ENCODE results near the gene POLR3E.
A peak's percentile ranks its signal among the peaks of the same experiment; 100 is the strongest.

Gene POLR3E

DNA sequence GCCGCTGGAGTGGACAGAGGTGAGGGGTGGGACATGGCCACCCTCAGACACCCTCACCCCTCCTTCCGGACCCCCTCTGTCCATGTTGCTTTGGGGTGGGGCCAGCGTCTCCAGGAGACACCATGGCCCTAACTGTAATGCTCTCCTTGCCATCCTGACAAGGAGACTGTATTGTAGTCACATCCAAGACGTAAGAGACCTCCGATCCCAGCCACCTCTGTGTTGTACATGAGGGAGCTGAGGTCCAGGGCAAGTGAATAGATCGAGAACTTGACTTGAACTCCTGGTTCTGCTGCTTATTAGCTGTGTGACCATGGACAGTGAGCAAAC lies 30.2 kb downstream of the POLR3E start:
- DNase-seq (ENCODE audit: low read depth): no peak
- H3K4me3 ChIP-seq (ENCODE audit: low read length): no peak overlapping the region
- TF ChIP-seq, protein P1, sequence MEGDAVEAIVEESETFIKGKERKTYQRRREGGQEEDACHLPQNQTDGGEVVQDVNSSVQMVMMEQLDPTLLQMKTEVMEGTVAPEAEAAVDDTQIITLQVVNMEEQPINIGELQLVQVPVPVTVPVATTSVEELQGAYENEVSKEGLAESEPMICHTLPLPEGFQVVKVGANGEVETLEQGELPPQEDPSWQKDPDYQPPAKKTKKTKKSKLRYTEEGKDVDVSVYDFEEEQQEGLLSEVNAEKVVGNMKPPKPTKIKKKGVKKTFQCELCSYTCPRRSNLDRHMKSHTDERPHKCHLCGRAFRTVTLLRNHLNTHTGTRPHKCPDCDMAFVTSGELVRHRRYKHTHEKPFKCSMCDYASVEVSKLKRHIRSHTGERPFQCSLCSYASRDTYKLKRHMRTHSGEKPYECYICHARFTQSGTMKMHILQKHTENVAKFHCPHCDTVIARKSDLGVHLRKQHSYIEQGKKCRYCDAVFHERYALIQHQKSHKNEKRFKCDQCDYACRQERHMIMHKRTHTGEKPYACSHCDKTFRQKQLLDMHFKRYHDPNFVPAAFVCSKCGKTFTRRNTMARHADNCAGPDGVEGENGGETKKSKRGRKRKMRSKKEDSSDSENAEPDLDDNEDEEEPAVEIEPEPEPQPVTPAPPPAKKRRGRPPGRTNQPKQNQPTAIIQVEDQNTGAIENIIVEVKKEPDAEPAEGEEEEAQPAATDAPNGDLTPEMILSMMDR (conservative IDR thresholded peaks at IDR 0.05; ENCODE audit: low read depth, low read length): no peak

GRCh38 chr16:22328081-22328725 lies 31.0 kb downstream of the POLR3E start:
- no peak for DNase-seq (ENCODE audit: low read depth)
- H3K4me3 ChIP-seq (ENCODE audit: low read length): no peak overlapping the region
- TF ChIP-seq, protein P1 (conservative IDR thresholded peaks at IDR 0.05; ENCODE audit: low read depth, low read length): no peak

DNA sequence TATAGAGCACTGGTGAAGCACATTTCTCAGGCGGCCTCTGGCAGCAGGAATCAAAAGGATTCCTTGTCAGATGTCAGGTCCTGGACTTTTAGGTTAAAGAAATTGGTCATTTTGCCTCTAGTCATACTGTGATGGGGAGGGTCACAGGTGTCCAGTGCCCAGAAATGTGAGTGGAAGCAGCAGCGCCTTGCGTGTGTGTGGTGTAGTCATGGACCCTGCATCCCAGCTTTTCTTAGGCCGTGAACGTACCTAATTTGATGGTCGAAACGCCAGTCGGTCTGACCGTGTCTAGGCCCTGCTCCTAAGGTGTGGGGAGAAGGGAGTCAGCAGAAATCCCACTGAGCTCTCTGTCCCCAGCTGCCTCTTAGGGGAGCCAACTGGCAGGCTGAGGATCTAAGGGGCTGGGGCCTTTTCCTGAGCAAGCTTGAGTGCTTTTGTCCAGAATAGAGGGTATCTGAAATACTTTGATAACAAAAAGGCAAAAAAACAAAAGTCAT lies 32.0 kb downstream of the POLR3E start:
- H3K4me3 ChIP-seq (ENCODE audit: low read length): no peak overlapping the region
- DNase-seq (ENCODE audit: low read depth): no peak
- TF ChIP-seq, protein P1 (conservative IDR thresholded peaks at IDR 0.05; ENCODE audit: low read depth, low read length): no peak

DNA sequence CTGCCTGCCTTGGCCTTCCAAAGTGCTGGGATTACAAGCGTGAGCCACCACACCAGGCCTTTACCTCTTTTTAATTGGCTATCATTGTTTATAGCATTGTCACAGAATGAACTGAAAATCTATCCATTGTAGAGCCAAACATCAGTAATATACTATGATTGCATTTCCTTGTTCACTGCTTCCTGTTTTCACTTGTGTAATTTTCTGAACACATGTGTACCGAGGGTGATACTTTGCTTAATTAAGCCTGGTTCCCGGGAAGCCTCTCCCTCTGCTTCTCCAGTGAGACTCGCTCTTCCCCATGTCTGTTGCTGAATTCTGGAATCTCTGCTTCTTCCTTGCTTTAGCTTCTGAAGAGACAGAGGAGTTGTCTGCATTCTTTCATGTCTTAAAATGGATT lies 33.1 kb downstream of the POLR3E start:
- no peak overlapping the region for H3K4me3 ChIP-seq (ENCODE audit: low read length)
- no peak for DNase-seq (ENCODE audit: low read depth)
- TF ChIP-seq, protein P1 (conservative IDR thresholded peaks at IDR 0.05; ENCODE audit: low read depth, low read length): no peak

- peak; percentile 37 for DNase-seq (ENCODE audit: low read depth)
Observed at GRCh38 chr16:22333457-22333994, 36.3 kb downstream of the POLR3E start.

GRCh38 chr16:22335668-22336246 lies 38.5 kb downstream of the POLR3E start:
- no peak overlapping the region for H3K4me3 ChIP-seq (ENCODE audit: low read length)
- DNase-seq (ENCODE audit: low read depth): no peak
- TF ChIP-seq, protein P1 (conservative IDR thresholded peaks at IDR 0.05; ENCODE audit: low read depth, low read length): no peak

More at GRCh38 chr16:22333457-22333994, 36.3 kb downstream of the POLR3E start:
- H3K4me3 ChIP-seq (ENCODE audit: low read length): no peak overlapping the region
- TF ChIP-seq, protein P1 (conservative IDR thresholded peaks at IDR 0.05; ENCODE audit: low read depth, low read length): no peak

DNA sequence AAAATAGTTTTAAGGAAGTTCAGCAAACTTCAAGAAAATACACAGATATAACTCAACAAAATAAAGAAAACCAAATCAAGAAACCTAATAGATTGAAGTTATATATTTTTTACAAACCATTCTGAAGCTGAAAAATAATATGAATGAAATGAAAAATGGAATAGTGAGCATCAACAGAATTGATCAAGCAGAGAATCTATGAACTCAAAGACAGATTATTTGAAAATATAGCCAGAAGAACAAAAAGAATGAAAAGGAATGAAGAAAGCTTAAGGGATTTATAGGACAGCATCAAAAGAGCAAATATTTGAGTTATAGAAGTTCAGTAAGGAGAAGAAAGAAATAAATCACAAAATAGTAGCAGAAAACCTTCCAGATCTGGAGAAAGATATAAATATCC lies 39.4 kb downstream of the POLR3E start:
- H3K4me3 ChIP-seq (ENCODE audit: low read length): no peak overlapping the region
- DNase-seq (ENCODE audit: low read depth): no peak

More for the DNA sequence above, 39.4 kb downstream of the POLR3E start:
- TF ChIP-seq, protein P1 (conservative IDR thresholded peaks at IDR 0.05; ENCODE audit: low read depth, low read length): no peak

All from retinal pigment epithelial cell (primary cell).